ENCODE data around the gene HS6ST2.

The HS6ST2 gene

DNA sequence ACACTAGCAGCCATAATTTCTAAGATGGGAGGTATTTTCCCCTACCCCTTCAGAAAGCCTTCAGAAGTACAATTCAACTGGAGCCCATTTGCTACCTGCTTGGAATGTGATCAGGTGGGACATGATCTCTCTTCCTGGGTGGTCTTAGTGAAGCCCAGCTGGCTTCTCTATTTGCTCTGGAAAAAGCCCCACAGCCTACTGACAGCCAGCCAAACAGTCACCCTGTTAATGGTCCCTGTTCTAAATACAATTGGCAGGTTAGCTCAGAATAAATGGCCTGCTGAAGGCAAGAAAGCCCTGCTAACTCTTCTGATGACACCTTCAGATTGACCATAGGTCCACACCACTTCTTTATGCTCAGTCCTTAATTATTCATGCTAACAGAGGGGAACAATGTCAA lies 39.9 kb downstream of the HS6ST2 start:
- no peak for TF ChIP-seq TAF1 (IDR thresholded peaks at IDR 0.05; ENCODE audit: borderline replicate concordance, insufficient read depth, low read length)
- no peak for TF ChIP-seq FOXP2 (optimal IDR thresholded peaks at IDR 0.05; ENCODE audit: borderline replicate concordance, extremely low read depth, extremely low read length, insufficient read depth)
- no peak for TF ChIP-seq SIN3A (IDR thresholded peaks at IDR 0.05; ENCODE audit: borderline replicate concordance, insufficient read depth, low read length)
- TF ChIP-seq, protein P1, sequence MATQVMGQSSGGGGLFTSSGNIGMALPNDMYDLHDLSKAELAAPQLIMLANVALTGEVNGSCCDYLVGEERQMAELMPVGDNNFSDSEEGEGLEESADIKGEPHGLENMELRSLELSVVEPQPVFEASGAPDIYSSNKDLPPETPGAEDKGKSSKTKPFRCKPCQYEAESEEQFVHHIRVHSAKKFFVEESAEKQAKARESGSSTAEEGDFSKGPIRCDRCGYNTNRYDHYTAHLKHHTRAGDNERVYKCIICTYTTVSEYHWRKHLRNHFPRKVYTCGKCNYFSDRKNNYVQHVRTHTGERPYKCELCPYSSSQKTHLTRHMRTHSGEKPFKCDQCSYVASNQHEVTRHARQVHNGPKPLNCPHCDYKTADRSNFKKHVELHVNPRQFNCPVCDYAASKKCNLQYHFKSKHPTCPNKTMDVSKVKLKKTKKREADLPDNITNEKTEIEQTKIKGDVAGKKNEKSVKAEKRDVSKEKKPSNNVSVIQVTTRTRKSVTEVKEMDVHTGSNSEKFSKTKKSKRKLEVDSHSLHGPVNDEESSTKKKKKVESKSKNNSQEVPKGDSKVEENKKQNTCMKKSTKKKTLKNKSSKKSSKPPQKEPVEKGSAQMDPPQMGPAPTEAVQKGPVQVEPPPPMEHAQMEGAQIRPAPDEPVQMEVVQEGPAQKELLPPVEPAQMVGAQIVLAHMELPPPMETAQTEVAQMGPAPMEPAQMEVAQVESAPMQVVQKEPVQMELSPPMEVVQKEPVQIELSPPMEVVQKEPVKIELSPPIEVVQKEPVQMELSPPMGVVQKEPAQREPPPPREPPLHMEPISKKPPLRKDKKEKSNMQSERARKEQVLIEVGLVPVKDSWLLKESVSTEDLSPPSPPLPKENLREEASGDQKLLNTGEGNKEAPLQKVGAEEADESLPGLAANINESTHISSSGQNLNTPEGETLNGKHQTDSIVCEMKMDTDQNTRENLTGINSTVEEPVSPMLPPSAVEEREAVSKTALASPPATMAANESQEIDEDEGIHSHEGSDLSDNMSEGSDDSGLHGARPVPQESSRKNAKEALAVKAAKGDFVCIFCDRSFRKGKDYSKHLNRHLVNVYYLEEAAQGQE (IDR thresholded peaks at IDR 0.05; ENCODE audit: insufficient read depth in 1 of 2, low read depth in 2 of 2, low read length in 2 of 2), result no peak
- TF ChIP-seq POLR2AphosphoS5 (IDR thresholded peaks at IDR 0.05; ENCODE audit: low read depth, low read length), result no peak

DNA sequence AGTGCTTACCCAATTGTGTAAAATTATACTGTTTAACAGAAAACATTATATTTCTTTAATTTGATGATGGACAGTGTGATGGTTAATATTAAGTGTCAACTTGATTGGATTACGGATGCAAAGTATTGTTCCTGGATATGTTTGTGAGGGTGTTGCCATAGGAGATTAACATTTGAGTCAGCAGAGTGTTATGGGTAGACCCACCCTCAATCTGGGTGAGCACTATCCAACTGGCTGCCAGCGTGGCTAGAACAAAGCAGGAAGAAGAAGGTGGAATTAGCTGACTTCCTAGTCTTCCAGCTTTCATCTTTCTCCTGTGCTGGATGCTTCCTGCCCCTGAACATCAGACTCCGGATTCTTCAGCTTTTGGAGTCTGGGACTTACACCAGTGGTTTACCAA lies 42.1 kb downstream of the HS6ST2 start:
- no peak for TF ChIP-seq SIN3A (IDR thresholded peaks at IDR 0.05; ENCODE audit: borderline replicate concordance, insufficient read depth, low read length)
- no peak for TF ChIP-seq POLR2AphosphoS5 (IDR thresholded peaks at IDR 0.05; ENCODE audit: low read depth, low read length)
- no peak for TF ChIP-seq FOXP2 (optimal IDR thresholded peaks at IDR 0.05; ENCODE audit: borderline replicate concordance, extremely low read depth, extremely low read length, insufficient read depth)
- TF ChIP-seq, protein P1 (IDR thresholded peaks at IDR 0.05; ENCODE audit: insufficient read depth in 1 of 2, low read depth in 2 of 2, low read length in 2 of 2), result no peak
- no peak for TF ChIP-seq TAF1 (IDR thresholded peaks at IDR 0.05; ENCODE audit: borderline replicate concordance, insufficient read depth, low read length)

DNA sequence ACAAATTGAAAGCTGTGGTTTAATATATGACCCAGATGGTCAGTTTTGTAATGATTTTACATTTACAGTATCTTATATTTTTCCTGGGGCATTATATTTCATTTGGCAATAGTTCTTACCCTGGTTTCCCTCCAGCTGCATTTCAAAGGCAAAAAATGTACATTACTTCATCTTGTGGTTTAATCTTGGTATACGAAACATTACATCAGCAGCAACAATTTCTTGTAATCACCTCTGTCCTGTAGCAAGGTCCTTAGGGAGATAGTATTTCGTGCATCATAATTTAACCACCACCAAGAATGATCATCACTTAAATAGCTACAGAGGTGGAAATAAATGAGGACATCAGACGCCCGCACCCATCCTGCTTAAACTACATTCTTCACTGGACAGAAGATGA lies 48.8 kb downstream of the HS6ST2 start:
- no peak for TF ChIP-seq FOXP2 (optimal IDR thresholded peaks at IDR 0.05; ENCODE audit: borderline replicate concordance, extremely low read depth, extremely low read length, insufficient read depth)

DNA sequence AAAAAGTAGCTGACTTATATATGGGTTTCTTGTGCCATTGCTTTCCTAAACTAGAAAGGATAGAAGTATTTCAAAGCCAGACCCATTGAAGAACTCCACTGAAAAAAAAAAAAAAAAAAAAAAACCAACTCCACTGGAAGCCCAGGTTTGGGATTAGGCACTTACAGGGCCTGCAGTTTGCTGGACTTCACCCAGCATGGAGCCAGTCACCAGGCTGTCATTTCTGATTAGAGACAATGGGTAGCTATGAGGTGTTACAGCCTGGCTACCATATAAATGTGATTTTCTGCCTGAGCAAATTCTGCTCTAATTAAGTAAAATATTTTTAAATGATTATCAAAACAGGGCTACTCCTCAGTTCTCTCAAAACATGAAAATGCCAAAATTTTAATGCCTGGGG lies 49.5 kb downstream of the HS6ST2 start:
- TF ChIP-seq, protein P1 (IDR thresholded peaks at IDR 0.05; ENCODE audit: insufficient read depth in 1 of 2, low read depth in 2 of 2, low read length in 2 of 2), result no peak
- TF ChIP-seq POLR2AphosphoS5 (IDR thresholded peaks at IDR 0.05; ENCODE audit: low read depth, low read length) (no peak), TAF1 (IDR thresholded peaks at IDR 0.05; ENCODE audit: borderline replicate concordance, insufficient read depth, low read length) (no peak), FOXP2 (optimal IDR thresholded peaks at IDR 0.05; ENCODE audit: borderline replicate concordance, extremely low read depth, extremely low read length, insufficient read depth) (no peak), SIN3A (IDR thresholded peaks at IDR 0.05; ENCODE audit: borderline replicate concordance, insufficient read depth, low read length) (no peak)

DNA sequence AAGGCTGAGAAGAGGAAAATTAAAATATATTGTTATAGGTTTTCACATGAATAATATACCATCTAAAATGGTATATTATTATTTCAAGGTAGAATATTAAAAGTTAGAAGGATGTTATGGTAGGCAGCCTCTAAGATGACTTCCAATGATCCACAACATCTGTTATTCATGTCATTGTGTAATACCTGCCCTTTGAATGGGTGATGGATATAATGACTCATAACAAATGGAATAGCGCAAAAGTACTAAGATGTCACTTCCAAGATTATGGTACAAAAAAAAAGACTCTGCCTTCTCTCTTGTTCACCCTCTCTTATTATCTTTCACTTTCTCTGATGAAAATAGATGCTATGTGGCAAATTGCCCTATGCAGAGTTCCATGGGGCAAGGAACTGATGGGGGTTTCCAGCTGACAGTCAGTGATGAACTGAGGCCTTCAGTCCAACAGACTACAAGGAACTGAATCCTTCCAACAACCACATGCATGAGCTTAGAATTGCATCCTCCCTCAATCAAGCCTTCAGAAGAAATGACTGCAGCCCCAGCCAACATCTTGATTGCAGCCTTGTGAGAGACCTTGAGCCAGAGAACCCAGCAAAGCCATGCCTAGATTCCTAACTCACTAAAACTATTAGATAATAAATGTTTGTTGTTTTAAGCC lies 57.7 kb downstream of the HS6ST2 start:
- no peak for TF ChIP-seq SIN3A (IDR thresholded peaks at IDR 0.05; ENCODE audit: borderline replicate concordance, insufficient read depth, low read length)
- TF ChIP-seq, protein P1 (IDR thresholded peaks at IDR 0.05; ENCODE audit: insufficient read depth in 1 of 2, low read depth in 2 of 2, low read length in 2 of 2), result no peak
- no peak for TF ChIP-seq TAF1 (IDR thresholded peaks at IDR 0.05; ENCODE audit: borderline replicate concordance, insufficient read depth, low read length)
- TF ChIP-seq FOXP2 (optimal IDR thresholded peaks at IDR 0.05; ENCODE audit: borderline replicate concordance, extremely low read depth, extremely low read length, insufficient read depth), result no peak
- TF ChIP-seq POLR2AphosphoS5 (IDR thresholded peaks at IDR 0.05; ENCODE audit: low read depth, low read length), result no peak

Data from PFSK-1 (cell line).